ENCODE results near the gene CYB5D1.
"Not testable (repeated sequence)": the region's sequence is repeated elsewhere in the genome, so short reads cannot be mapped to it uniquely, and the experiment has no call there.

- not testable (repeated sequence) for TF ChIP-seq POLR2A (IDR thresholded peaks at IDR 0.05; ENCODE audit: low read depth, low read length); POLR2AphosphoS5 (IDR thresholded peaks at IDR 0.05; ENCODE audit: low read depth, low read length); TAF1 (IDR thresholded peaks at IDR 0.05; ENCODE audit: low read depth, low read length); SPI1 (IDR thresholded peaks at IDR 0.05; ENCODE audit: low read depth, low read length); PAX5 (IDR thresholded peaks at IDR 0.05; ENCODE audit: insufficient read depth, low read length, severe bottlenecking); POU2F2 (IDR thresholded peaks at IDR 0.05; ENCODE audit: low read depth, low read length)
These were observed 6.6 kb downstream of the CYB5D1 start for GRCh38 chr17:7864384-7864783.

Measured in GM12891 (cell line).